ENCODE results near the gene SEPSECS. TPM values are rescaled to one million over a fixed set of nuclear protein-coding genes. Genes with fewer than 3 reads are reported as not detected.
A peak's percentile ranks its signal among the peaks of the same experiment; 100 is the strongest.

Gene SEPSECS
- total and polyA plus RNA-seq, 2 donors from 2014 or later, result 7.3 to 13.8 TPM

GRCh38 chr4:25098964-25099891, 61.0 kb downstream of the SEPSECS start:
- DNase-seq (peak in 2 of 5 donors; percentile 37 to 88), FAIRE-seq (no peak)
- Histone ChIP-seq H3K4me3 (ENCODE audit: low read length in 3 of 3) (no peak overlapping the region), H3K9me3 (ENCODE audit: control insufficient read depth in 2 of 3, insufficient read depth in 1 of 3, low read length in 3 of 3) (no peaks in the 10 kb centered on the region), H3K27ac (ENCODE audit: low read depth in 2 of 2, low read length in 2 of 2) (no peak overlapping the region), H3K27me3 (ENCODE audit: control insufficient read depth, insufficient read depth, low read length) (no peaks in the 10 kb centered on the region), H3K36me3 (ENCODE audit: control insufficient read depth in 2 of 3, insufficient read depth in 3 of 3, low read length in 3 of 3) (no peaks in the 10 kb centered on the region), H3K4me1 (ENCODE audit: control insufficient read depth in 2 of 3, insufficient read depth in 2 of 3, low read depth in 1 of 3, low read length in 3 of 3) (no peaks in the 10 kb centered on the region), H3K9ac (ENCODE audit: low read length in 3 of 3) (no peak overlapping the region)
- no peak for TF ChIP-seq CTCF (IDR thresholded peaks at IDR 0.05; ENCODE audit: borderline replicate concordance, extremely low read depth, insufficient read depth)
- intact Hi-C loops (cut with DNase I), result no loop called here

GRCh38 chr4:25096981-25097443, 63.2 kb downstream of the SEPSECS start:
- intact Hi-C loops (cut with DNase I), result no loop called here
- TF ChIP-seq CTCF (IDR thresholded peaks at IDR 0.05; ENCODE audit: borderline replicate concordance, extremely low read depth, insufficient read depth), result no peak
- Histone ChIP-seq H3K4me1 (ENCODE audit: control insufficient read depth in 2 of 3, insufficient read depth in 2 of 3, low read depth in 1 of 3, low read length in 3 of 3) (no peaks in the 10 kb centered on the region), H3K27ac (ENCODE audit: low read depth in 2 of 2, low read length in 2 of 2) (no peak overlapping the region), H3K9me3 (ENCODE audit: control insufficient read depth in 2 of 3, insufficient read depth in 1 of 3, low read length in 3 of 3) (peaks cover 0 to 7% (median 2%) of the 10 kb centered on the region in 3 donors), H3K36me3 (ENCODE audit: control insufficient read depth in 2 of 3, insufficient read depth in 3 of 3, low read length in 3 of 3) (no peaks in the 10 kb centered on the region), H3K9ac (ENCODE audit: low read length in 3 of 3) (no peak overlapping the region), H3K4me3 (ENCODE audit: low read length in 3 of 3) (no peak overlapping the region), H3K27me3 (ENCODE audit: control insufficient read depth, insufficient read depth, low read length) (no peaks in the 10 kb centered on the region)
- no peak for FAIRE-seq
- DNase-seq, result no peak

- Histone ChIP-seq H3K9ac (ENCODE audit: low read length in 3 of 3) (no peak overlapping the region), H3K27ac (ENCODE audit: low read depth in 2 of 2, low read length in 2 of 2) (no peak overlapping the region), H3K4me3 (ENCODE audit: low read length in 3 of 3) (no peak overlapping the region), H3K4me1 (ENCODE audit: control insufficient read depth in 2 of 3, insufficient read depth in 2 of 3, low read depth in 1 of 3, low read length in 3 of 3) (no peaks in the 10 kb centered on the region), H3K9me3 (ENCODE audit: control insufficient read depth in 2 of 3, insufficient read depth in 1 of 3, low read length in 3 of 3) (peaks cover 0 to 7% (median 2%) of the 10 kb centered on the region in 3 donors), H3K36me3 (ENCODE audit: control insufficient read depth in 2 of 3, insufficient read depth in 3 of 3, low read length in 3 of 3) (no peaks in the 10 kb centered on the region), H3K27me3 (ENCODE audit: control insufficient read depth, insufficient read depth, low read length) (no peaks in the 10 kb centered on the region)
- DNase-seq (no peak), FAIRE-seq (no peak)
- intact Hi-C loops (cut with DNase I), result no loop called here
- TF ChIP-seq CTCF (IDR thresholded peaks at IDR 0.05; ENCODE audit: borderline replicate concordance, extremely low read depth, insufficient read depth), result no peak
Measured at GRCh38 chr4:25096251-25096980, 63.8 kb downstream of the SEPSECS start.

All from kidney (tissue), 14 donors.